IMR-90 (cell line): Measurements from ENCODE around the gene CCDC38. TPM values are rescaled to one million over a fixed set of nuclear protein-coding genes. Genes with fewer than 3 reads are reported as not detected.

Experiments
- ATAC-seq: fragments of 200-7000 bp; cut with Tn5 transposase; 2 replicates; pipeline ENCODE4 v1.9.1; 2020; ENCODE audit warnings: low read depth, mild to moderate bottlenecking, moderate library complexity
- BruUV-seq: library from RNA; stranded (reverse); fragments of 400-500 nt; replicated peaks from 2 replicates; lab custom pipeline; 2021; lab: Mats Ljungman, UMichigan
- CTCF ChIA-PET: fragments of 300-600 bp; formaldehyde crosslinking; extraction: SDS; loops from one replicate; lab custom pipeline; 2021; ENCODE audit warnings: antibody characterized with exemption; lab: Yijun Ruan, JAX
- POLR2A ChIA-PET: fragments of 300-600 bp; sonication (Branson Sonifier 250); formaldehyde crosslinking; loops from one replicate; lab custom pipeline; 2022; ENCODE audit warnings: antibody characterized with exemption; ENCODE audit not compliant: unreplicated experiment; lab: Charles Lee
- DNase-seq: peaks from one replicate; pipeline ENCODE4 v3.0.0; 2013
- H2AFZ ChIP-seq: replicated peaks from 2 replicates; pipeline ENCODE3; 2013; ENCODE audit warnings: low read length, mild to moderate bottlenecking; ENCODE audit not compliant: poor library complexity
- H2AK5ac ChIP-seq: 2 replicates; pipeline ENCODE4 v1.6.1; 2013; ENCODE audit warnings: low read depth, low read length, inconsistent platforms
- H2AK9ac ChIP-seq: replicated peaks from 2 replicates; pipeline ENCODE3; 2013; ENCODE audit warnings: mild to moderate bottlenecking, low read depth, low read length, moderate library complexity; ENCODE audit not compliant: poor library complexity
- H2BK120ac ChIP-seq: 2 replicates; pipeline ENCODE4 v1.6.1; 2013; ENCODE audit warnings: low read depth, low read length, inconsistent platforms
- H2BK15ac ChIP-seq: 3 replicates; pipeline ENCODE4 v1.6.1; 2013; ENCODE audit warnings: low read depth, low read length, inconsistent platforms
- H2BK20ac ChIP-seq: 2 replicates; pipeline ENCODE4 v1.6.1; 2013; ENCODE audit warnings: low read depth, mild to moderate bottlenecking, inconsistent platforms, low read length, moderate library complexity
- H2BK5ac ChIP-seq: 2 replicates; pipeline ENCODE4 v1.6.1; 2013; ENCODE audit warnings: mild to moderate bottlenecking, low read depth, low read length, inconsistent platforms; ENCODE audit not compliant: poor library complexity, severe bottlenecking
- H3K14ac ChIP-seq: replicated peaks from 2 replicates; pipeline ENCODE4 v1.6.1; 2013; ENCODE audit warnings: low read depth, low read length, inconsistent platforms
- H3K18ac ChIP-seq: 2 replicates; pipeline ENCODE4 v1.6.1; 2013; ENCODE audit warnings: low read depth, low read length, control low read depth
- H3K23ac ChIP-seq: 2 replicates; pipeline ENCODE4 v1.6.1; 2013; ENCODE audit warnings: low read depth, low read length, inconsistent platforms
- H3K27ac ChIP-seq: 2 replicates; pipeline ENCODE4 v1.5.1; 2013; ENCODE audit warnings: mild to moderate bottlenecking, control low read depth, low read length; ENCODE audit not compliant: insufficient read depth
- H3K27me3 ChIP-seq: 2 replicates; pipeline ENCODE4 v1.6.1; 2013; ENCODE audit warnings: low read length; ENCODE audit not compliant: control insufficient read depth, insufficient read depth
- H3K36me3 ChIP-seq: 2 replicates; pipeline ENCODE4 v1.6.1; 2013; ENCODE audit warnings: low read length, mixed read lengths; ENCODE audit not compliant: control insufficient read depth, insufficient read depth
- H3K4ac ChIP-seq: 2 replicates; pipeline ENCODE4 v1.6.1; 2013; ENCODE audit warnings: low read depth, low read length, inconsistent platforms
- H3K4me1 ChIP-seq: 2 replicates; pipeline ENCODE4 v1.6.1; 2013; ENCODE audit warnings: low read length, mixed read lengths; ENCODE audit not compliant: control insufficient read depth, insufficient read depth
- H3K4me2 ChIP-seq: 2 replicates; pipeline ENCODE4 v1.6.1; 2013; ENCODE audit warnings: low read depth, mild to moderate bottlenecking, control low read depth, low read length, moderate library complexity
- H3K4me3 ChIP-seq: 2 replicates; pipeline ENCODE4 v1.5.1; 2013; ENCODE audit warnings: low read depth, mild to moderate bottlenecking, control low read depth, low read length, moderate library complexity; ENCODE audit not compliant: insufficient read depth
- H3K56ac ChIP-seq: 2 replicates; pipeline ENCODE4 v1.6.1; 2013; ENCODE audit warnings: low read length, inconsistent platforms; ENCODE audit not compliant: insufficient read depth; ENCODE audit errors: extremely low read depth
- H3K79me1 ChIP-seq, 2 experiments: 2 replicates each; pipeline ENCODE4 v1.6.1; 2013; ENCODE audit warnings: low read length in 2 of 2, inconsistent platforms in 1 of 2, low read depth in 1 of 2
- H3K9ac ChIP-seq: 2 replicates; pipeline ENCODE4 v1.6.1; 2013; ENCODE audit warnings: low read depth, low read length, control low read depth
- H3K9me1 ChIP-seq: 2 replicates; pipeline ENCODE4 v1.6.1; 2013; ENCODE audit warnings: low read length, inconsistent platforms; ENCODE audit not compliant: insufficient read depth
- H3K9me3 ChIP-seq: 2 replicates; pipeline ENCODE4 v1.6.1; 2013; ENCODE audit warnings: low read length; ENCODE audit not compliant: control insufficient read depth, insufficient read depth
- H4K20me1 ChIP-seq: 2 replicates; pipeline ENCODE4 v1.6.1; 2013; ENCODE audit warnings: low read length, inconsistent platforms; ENCODE audit not compliant: insufficient read depth
- H4K5ac ChIP-seq: 2 replicates; pipeline ENCODE4 v1.6.1; 2013; ENCODE audit warnings: mild to moderate bottlenecking, low read depth, low read length, control low read depth
- H4K8ac ChIP-seq, 2 experiments: 2 replicates each; pipeline ENCODE4 v1.6.1; 2013; ENCODE audit warnings: low read depth in 2 of 2, low read length in 2 of 2, control low read depth in 1 of 2, inconsistent platforms in 1 of 2
- H4K91ac ChIP-seq: 2 replicates; pipeline ENCODE4 v1.6.1; 2013; ENCODE audit warnings: low read depth, low read length, inconsistent platforms; ENCODE audit not compliant: insufficient read depth
- CHD1 ChIP-seq: IDR thresholded peaks from 2 replicates; pipeline ENCODE4 v1.6.1; 2012; ENCODE audit warnings: low read depth, low read length, improper control_type of control experiment
- FOS ChIP-seq: fragments of 150-350 bp; IDR thresholded peaks from 2 replicates; pipeline ENCODE4 v1.6.1; 2016; ENCODE audit warnings: low read depth, low read length
- MXI1 ChIP-seq: IDR thresholded peaks from 2 replicates; pipeline ENCODE4 v1.6.1; 2012; ENCODE audit warnings: low read depth, mild to moderate bottlenecking, low read length, moderate library complexity, borderline replicate concordance
- NFE2L2 ChIP-seq: fragments of 150-350 bp; IDR thresholded peaks from 2 replicates; pipeline ENCODE4 v1.6.1; 2016; ENCODE audit warnings: low read depth, mild to moderate bottlenecking, low read length
- POLR2A ChIP-seq: IDR thresholded peaks from 2 replicates; pipeline ENCODE4 v1.6.1; 2012; ENCODE audit warnings: mild to moderate bottlenecking, low read depth, low read length
- RAD21 ChIP-seq: IDR thresholded peaks from 2 replicates; pipeline ENCODE4 v1.6.1; 2012; ENCODE audit warnings: low read length, improper control_type of control experiment
- RFX5 ChIP-seq: IDR thresholded peaks from 2 replicates; pipeline ENCODE4 v1.8.0; 2012; ENCODE audit warnings: low read depth, mild to moderate bottlenecking, low read length, moderate library complexity
- SMC3 ChIP-seq: fragments of 150-350 bp; IDR thresholded peaks from 2 replicates; pipeline ENCODE4 v1.6.1; 2016; ENCODE audit warnings: low read depth, mild to moderate bottlenecking, antibody characterized with exemption, low read length, moderate library complexity
- WGBS, 2 experiments: methylation state at CpG; one replicate each; pipeline versions ENCODE4 v1.1.5 to v1.1.7; 2013; ENCODE audit warnings: missing lambda C conversion rate in 2 of 2; ENCODE audit not compliant: insufficient read length in 1 of 2; ENCODE audit errors: extremely low coverage in 2 of 2; 5-methylcytosine and 5-hydroxymethylcytosine counted together
- dilution Hi-C: fragments of 300-500 bp; cut with HindIII; formaldehyde crosslinking; loops from one replicate; pipeline ENCODE4 v1.14.3; 2018; ENCODE audit warnings: low sequenced_read_pairs; ENCODE audit not compliant: unreplicated experiment
- in situ Hi-C: fragments of 300-500 bp; cut with MboI; formaldehyde crosslinking; loops from 3 replicates; pipeline ENCODE4 v1.14.3; 2019; ENCODE audit warnings: low sequenced_read_pairs, inconsistent platforms, mixed read lengths
- intact Hi-C: fragments of 100-400 bp; cut with micrococcal nuclease; formaldehyde crosslinking; loops from 2 replicates; pipeline ENCODE4 v1.10.0; 2022
- polyA plus RNA-seq, 3 experiments: library from polyadenylated mRNA; depleted of rRNA; stranded (reverse); fragments of >200 nt; gene quantifications; 2 replicates each; pipeline ENCODE4 v1.2.3, GENCODE V29; 2012; ENCODE audit warnings: low replicate concordance in 1 of 3
- total RNA-seq: library from RNA; depleted of rRNA; stranded (reverse); fragments of >200 nt; gene quantifications from 2 replicates; pipeline ENCODE4 v1.2.3, GENCODE V29; 2012

CCDC38 gene
- total and polyA plus RNA-seq, 2 of the 4 experiments (the other 2 are of a cell fraction), result not detected

DNA sequence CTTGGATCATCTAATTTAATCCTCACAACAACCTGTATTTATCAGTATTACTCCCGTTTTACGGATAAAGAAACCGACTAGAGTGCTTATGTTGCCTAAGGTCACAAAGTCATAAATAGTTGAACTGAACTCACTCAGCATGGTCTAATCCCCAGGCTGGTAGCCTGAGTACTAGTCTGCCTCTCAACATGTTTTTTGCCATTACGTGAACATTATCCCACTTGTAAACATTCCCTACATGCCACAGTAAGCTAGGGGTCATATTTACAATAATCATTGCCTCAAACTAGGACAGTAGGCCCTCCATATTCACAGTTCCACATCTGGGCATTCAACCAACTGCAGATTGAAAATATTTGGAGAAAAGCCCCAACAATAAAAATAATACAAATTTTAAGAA is 71.5 kb downstream of the CCDC38 start:
- ATAC-seq, result 0 out of 2 replicates have a peak, but pooled peaks have one; percentile 21
- dilution Hi-C loops, result no loop called here
- CTCF ChIA-PET, result no interaction called here

More for the DNA sequence above, 71.5 kb downstream of the CCDC38 start:
- Histone ChIP-seq H2BK20ac (no peak overlapping the region), H4K91ac (no peak overlapping the region), H2BK5ac (no peak overlapping the region), H3K14ac (no peak overlapping the region), H3K4ac (no peak overlapping the region), H3K9me1 (no peaks in the 10 kb centered on the region), H3K79me1 (peaks cover 0 to 4% of the 10 kb centered on the region in 2 experiments; a peak in 1 of 4 replicates), H3K4me1 (no peaks in the 10 kb centered on the region), H3K4me2 (no peak overlapping the region), H3K4me3 (no peak overlapping the region), H3K56ac (no peak overlapping the region), H2AK9ac (no peak overlapping the region), H4K8ac (no peak overlapping the region), H3K27ac (no peak overlapping the region), H4K5ac (no peak overlapping the region), H2AK5ac (no peak overlapping the region), H2BK15ac (no peak overlapping the region), H2BK120ac (no peak overlapping the region), H3K9me3 (no peaks in the 10 kb centered on the region), H3K18ac (no peak overlapping the region), H3K27me3 (no peaks in the 10 kb centered on the region), H3K9ac (no peak overlapping the region), H3K23ac (no peak overlapping the region), H3K36me3 (peaks cover 4% of the 10 kb centered on the region; the same call in 1 of the 2 replicates), H2AFZ (no peak overlapping the region), H4K20me1 (no peaks in the 10 kb centered on the region)
- no peak for DNase-seq
- TF ChIP-seq RAD21 (no peak), POLR2A (no peak), CHD1 (no peak), SMC3 (no peak), NFE2L2 (no peak), FOS (no peak), RFX5 (no peak), MXI1 (no peak)
- in situ Hi-C loops, result no loop called here
- 100% methylated on average over 2 of the region's 4 CpGs; no CpG with 5 or more reads in 1 of the 2 experiments for WGBS, 2 experiments
- BruUV-seq, result no TSS peak
- intact Hi-C loops, result no loop called here
- POLR2A ChIA-PET, result no interaction called here
